ENCODE measurements around the gene LUC7L. TPM values are rescaled to one million over a fixed set of nuclear protein-coding genes. Genes with fewer than 3 reads are reported as not detected.

The LUC7L gene
- total RNA-seq, 4 donors from 2014 or later = 18.4 to 53.5 (median 31.1) TPM

DNA sequence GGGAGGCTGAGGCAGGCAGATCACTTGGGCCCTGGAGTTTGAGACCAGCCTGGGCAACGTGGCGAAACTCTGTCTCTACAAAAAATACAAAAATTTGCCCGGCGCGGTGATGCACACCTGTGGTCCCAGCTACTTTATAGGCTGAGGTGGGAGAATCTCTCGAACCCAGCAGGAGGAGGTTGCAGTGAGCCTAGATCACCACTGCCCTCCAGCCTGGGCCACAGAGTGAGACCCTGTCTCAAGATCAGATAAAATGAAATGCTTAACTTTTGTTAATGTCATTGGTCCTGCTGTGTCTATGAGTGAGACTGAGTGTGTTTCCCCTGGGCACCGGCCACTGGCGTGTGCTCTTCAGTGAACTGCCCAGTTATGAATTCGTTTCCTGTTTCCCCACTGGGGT lies 15.9 kb upstream of the LUC7L start:
- intact Hi-C loops (cut with DNase I; ENCODE audit: low total_unique reads) = no loop called here
- H3K4me3 ChIP-seq = no peak overlapping the region
- H3K9me3 ChIP-seq = no peaks in the 10 kb centered on the region
- DNase-seq = no peak
- no peak for TF ChIP-seq CTCF (IDR thresholded peaks at IDR 0.05 in 4 of 5, conservative IDR thresholded peaks at IDR 0.05 in 1 of 5)
- no peak for TF ChIP-seq POLR2A (IDR thresholded peaks at IDR 0.05)
- H3K4me1 ChIP-seq = peaks cover 24 to 44% of the 10 kb centered on the region in 2 donors
- ATAC-seq = no peak
- peaks cover 0 to 8% of the 10 kb centered on the region in 2 donors for H3K36me3 ChIP-seq
- in situ Hi-C loops (cut with MboI; ENCODE audit: low sequenced_read_pairs in 4 of 4) = no loop called here
- H3K27ac ChIP-seq = peak overlapping the region in 3 of 4 donors; percentile 12 to 88 (median 20)
- H3K27me3 ChIP-seq = no peaks in the 10 kb centered on the region

DNA sequence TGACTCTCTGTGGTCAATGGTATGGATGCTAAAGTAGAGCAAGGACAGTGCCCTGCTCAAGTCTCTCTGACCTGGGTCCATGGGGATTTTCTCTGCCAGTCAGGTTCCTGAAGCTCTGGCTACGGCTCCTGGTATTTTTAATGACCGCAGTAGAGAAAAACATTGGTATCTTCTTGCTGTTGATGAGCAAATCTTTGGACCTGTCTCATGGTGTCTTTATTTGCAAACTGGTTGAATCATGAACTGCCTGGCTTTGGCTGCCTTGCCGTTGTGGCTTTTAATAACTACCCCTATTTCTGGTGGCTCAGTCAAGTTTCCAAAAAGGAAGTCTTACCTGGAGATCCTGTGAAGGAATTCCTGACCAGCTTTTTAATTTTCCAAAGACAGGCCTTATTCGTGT lies 14.1 kb upstream of the LUC7L start:
- peak; percentile 92 to 94 for ATAC-seq

GRCh38 chr16:242281-242680 lies 13.0 kb upstream of the LUC7L start:
- Histone ChIP-seq H3K4me1 (peaks cover 32 to 53% of the 10 kb centered on the region in 2 donors), H3K9me3 (no peaks in the 10 kb centered on the region), H3K4me3 (no peak overlapping the region), H3K36me3 (no peaks in the 10 kb centered on the region), H3K27me3 (no peaks in the 10 kb centered on the region), H3K27ac (peak overlapping the region; percentile 78 to 89 (median 86))
- in situ Hi-C loops (cut with MboI; ENCODE audit: low sequenced_read_pairs in 4 of 4) (no loop called here), intact Hi-C loops (cut with DNase I; ENCODE audit: low total_unique reads) (no loop called here)
- no peak for ATAC-seq
- DNase-seq = no peak
- no peak for TF ChIP-seq CTCF (IDR thresholded peaks at IDR 0.05 in 4 of 5, conservative IDR thresholded peaks at IDR 0.05 in 1 of 5)
- no peak for TF ChIP-seq POLR2A (IDR thresholded peaks at IDR 0.05)

More for the DNA sequence above, 14.1 kb upstream of the LUC7L start:
- Histone ChIP-seq H3K9me3 (no peaks in the 10 kb centered on the region), H3K36me3 (peaks cover 0 to 2% of the 10 kb centered on the region in 2 donors), H3K4me3 (peak overlapping the region in 1 of 4 donors; percentile 2), H3K27me3 (no peaks in the 10 kb centered on the region), H3K27ac (peak overlapping the region; percentile 78 to 89 (median 86)), H3K4me1 (peaks cover 32 to 53% of the 10 kb centered on the region in 2 donors)
- DNase-seq = peak; percentile 43 to 70
- in situ Hi-C loops (cut with MboI; ENCODE audit: low sequenced_read_pairs in 4 of 4) (no loop called here), intact Hi-C loops (cut with DNase I; ENCODE audit: low total_unique reads) (no loop called here)
- no peak for TF ChIP-seq POLR2A (IDR thresholded peaks at IDR 0.05)
- TF ChIP-seq CTCF (IDR thresholded peaks at IDR 0.05 in 4 of 5, conservative IDR thresholded peaks at IDR 0.05 in 1 of 5) = no peak

GRCh38 chr16:240559-240958 lies 11.3 kb upstream of the LUC7L start:
- peaks cover 40 to 59% of the 10 kb centered on the region in 2 donors for H3K4me1 ChIP-seq
- H3K36me3 ChIP-seq = no peaks in the 10 kb centered on the region
- intact Hi-C loops (cut with DNase I; ENCODE audit: low total_unique reads) (no loop called here), in situ Hi-C loops (cut with MboI; ENCODE audit: low sequenced_read_pairs in 4 of 4) (no loop called here)
- H3K27ac ChIP-seq = peak overlapping the region; percentile 78 to 89 (median 86)
- H3K4me3 ChIP-seq = no peak overlapping the region
- no peaks in the 10 kb centered on the region for H3K27me3 ChIP-seq
- H3K9me3 ChIP-seq = no peaks in the 10 kb centered on the region
- DNase-seq = peak in 1 of 2 donors; percentile 31
- ATAC-seq = no peak
- TF ChIP-seq POLR2A (IDR thresholded peaks at IDR 0.05) (no peak), CTCF (IDR thresholded peaks at IDR 0.05 in 4 of 5, conservative IDR thresholded peaks at IDR 0.05 in 1 of 5) (no peak)

DNA sequence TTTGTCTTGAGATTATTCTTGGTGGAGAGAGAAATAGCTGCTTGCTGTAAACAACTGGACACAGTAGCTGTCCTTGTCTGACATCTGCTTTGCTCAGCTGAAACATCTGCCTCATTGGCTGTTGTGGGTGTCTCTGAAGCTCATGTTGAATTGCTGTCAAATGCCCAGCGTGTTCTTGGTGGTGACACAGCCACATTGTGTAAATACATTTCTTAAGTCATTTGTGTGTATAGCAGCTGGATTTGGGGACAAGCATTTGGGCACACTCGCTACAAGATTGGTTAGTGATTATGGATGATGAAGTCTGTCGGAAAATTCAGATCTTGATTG lies 10.7 kb upstream of the LUC7L start:
- peak in 1 of 2 donors; percentile 29 for DNase-seq
- TF ChIP-seq POLR2A (IDR thresholded peaks at IDR 0.05) = no peak
- no peak for TF ChIP-seq CTCF (IDR thresholded peaks at IDR 0.05 in 4 of 5, conservative IDR thresholded peaks at IDR 0.05 in 1 of 5)
- H3K4me1 ChIP-seq = peaks cover 42 to 63% of the 10 kb centered on the region in 2 donors
- peak; percentile 18 to 54 for ATAC-seq
- in situ Hi-C loops (cut with MboI; ENCODE audit: low sequenced_read_pairs in 4 of 4) (no loop called here), intact Hi-C loops (cut with DNase I; ENCODE audit: low total_unique reads) (loop anchor here (10.0 kb wide), 1 partner anchor 405 kb away; the partner anchor contains the start of genes MCRIP2 and WDR90)
- no peaks in the 10 kb centered on the region for H3K36me3 ChIP-seq
- H3K27me3 ChIP-seq = no peaks in the 10 kb centered on the region
- H3K9me3 ChIP-seq = no peaks in the 10 kb centered on the region
- H3K4me3 ChIP-seq = no peak overlapping the region
- H3K27ac ChIP-seq = peak overlapping the region; percentile 78 to 89 (median 86)

All from gastrocnemius medialis (tissue), 4 donors.